Measurements from ENCODE around the gene NCBP3.

- TF ChIP-seq CTCF (IDR thresholded peaks at IDR 0.05) (no peak), POLR2A (IDR thresholded peaks at IDR 0.05) (no peak)
These were observed 49.2 kb downstream of the NCBP3 start for GRCh38 chr17:3796822-3797170.

Measured in ovary (tissue), 3 donors.